NOMO-1 treated with DMSO at 0.1 percent for 48 hours (cell line): ENCODE results near the gene COL27A1.

Experiments used
- DNase-seq: peaks from one replicate; lab custom pipeline; 2025; ENCODE audit not compliant: unreplicated experiment; lab: John Stamatoyannopoulos, UW

Gene COL27A1

DNA sequence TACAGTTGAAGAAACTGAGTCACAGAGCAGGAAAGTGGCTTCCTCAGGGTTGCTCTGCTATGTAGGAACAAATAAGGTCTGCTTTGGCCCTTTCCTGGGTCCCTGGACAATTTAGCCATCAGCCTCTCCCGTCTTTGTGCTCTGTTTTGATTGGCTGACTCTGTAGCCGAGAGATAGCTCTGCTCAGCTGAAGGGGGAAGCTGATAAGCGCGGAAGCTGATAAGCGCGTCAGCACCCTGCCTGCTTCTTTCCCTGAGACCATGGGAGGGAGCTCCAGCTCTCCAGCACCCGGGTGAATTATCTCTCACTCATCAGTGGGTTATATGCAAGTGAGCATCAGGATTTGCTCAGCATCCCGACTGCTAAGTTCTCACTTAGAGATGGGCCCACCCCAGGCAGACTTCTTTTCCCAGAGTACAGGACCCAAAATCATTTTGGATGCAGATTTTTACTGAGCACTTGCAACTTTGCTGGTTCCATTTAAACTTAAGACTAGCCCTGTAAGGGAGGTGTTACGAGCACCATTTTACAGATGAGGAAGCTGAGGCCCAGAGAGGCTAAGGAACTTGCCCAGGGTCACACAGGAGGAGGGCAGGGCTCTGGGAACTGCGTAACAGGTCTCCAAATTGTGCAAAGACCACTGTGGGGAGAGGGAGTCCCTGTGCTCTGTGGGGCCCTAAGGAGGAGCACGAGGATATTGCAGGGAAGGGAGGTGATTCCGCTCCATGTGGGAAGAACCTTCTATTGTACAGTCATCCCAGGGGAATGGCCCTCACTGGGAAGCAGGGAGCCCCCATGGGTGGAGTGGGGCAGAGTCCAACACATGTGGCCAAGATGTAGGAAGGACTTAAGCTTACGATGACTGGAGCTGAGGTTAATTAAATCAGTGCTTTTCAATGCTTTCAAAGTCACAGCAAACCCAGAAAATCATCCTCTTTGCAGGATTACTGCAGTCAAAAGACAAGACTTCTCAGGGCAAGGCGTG, 83.8 kb downstream of the COL27A1 start:
- no peak for DNase-seq

GRCh38 chr9:114240216-114240615, 84.9 kb downstream of the COL27A1 start:
- DNase-seq = no peak

GRCh38 chr9:114240647-114241558, 85.6 kb downstream of the COL27A1 start:
- peak; percentile 5 for DNase-seq

GRCh38 chr9:114242837-114243236, 87.5 kb downstream of the COL27A1 start:
- no peak for DNase-seq

DNA sequence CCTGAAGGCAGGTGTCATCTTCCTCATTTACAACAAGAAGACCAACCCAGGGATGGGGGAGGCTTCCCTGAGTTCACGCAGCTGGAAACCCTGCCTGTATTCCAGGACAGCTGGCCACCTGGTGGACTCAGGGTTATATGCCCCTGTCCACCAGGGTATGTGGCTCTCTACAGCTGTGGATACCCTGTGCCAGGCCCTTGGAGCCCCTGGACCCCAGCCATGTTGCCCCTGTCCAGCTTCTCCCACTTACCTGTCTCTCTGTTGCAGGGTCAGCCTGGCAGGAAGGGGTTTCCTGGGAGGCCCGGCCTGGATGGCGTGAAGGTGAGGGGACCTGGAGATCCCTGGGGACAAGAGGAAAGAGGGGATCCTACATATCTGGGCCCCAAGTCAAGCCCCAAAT, 87.9 kb downstream of the COL27A1 start:
- DNase-seq = no peak

DNA sequence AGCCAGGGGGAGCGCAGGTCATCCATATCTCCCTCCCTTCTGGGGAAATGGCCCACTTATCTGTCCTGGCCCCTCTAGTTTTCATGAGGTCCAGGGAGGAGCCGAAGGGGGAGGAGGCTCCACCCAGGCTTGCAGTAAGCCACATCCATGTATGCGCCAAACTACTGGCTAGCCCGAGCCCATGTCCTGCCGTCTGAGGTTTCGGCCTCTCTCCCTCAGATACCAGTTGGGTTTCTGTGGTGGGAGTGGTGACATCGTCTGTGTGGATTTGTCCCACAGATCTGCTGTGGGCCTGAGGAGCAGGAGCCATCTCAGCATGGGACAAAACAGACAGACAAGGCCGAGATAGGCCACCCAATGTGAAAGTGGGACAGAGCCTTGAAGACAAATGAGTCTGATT, 89.2 kb downstream of the COL27A1 start:
- no peak for DNase-seq

- no peak for DNase-seq
Measured at GRCh38 chr9:114246558-114246957, 91.2 kb downstream of the COL27A1 start.

- DNase-seq = no peak
Measured at GRCh38 chr9:114247077-114247476, 91.7 kb downstream of the COL27A1 start.

DNA sequence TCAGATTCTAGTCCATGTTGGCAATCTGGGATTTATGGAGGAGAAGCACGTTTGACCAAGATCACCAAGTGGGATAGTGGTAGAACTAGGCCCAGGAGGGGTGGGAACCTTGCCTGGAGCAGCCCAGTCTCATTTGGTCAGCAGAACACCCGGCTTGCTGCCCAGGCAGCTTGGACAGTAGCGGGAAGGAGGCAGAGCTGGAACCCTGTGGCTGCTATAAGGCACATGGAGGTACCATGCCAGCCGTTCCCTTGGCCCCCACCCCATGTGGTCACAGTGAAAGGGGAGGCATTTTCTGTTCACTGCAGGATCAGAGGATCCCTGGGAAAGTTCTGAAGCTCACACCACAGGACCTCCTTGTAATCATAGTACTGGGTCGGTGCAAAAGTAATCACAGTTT, 92.2 kb downstream of the COL27A1 start:
- no peak for DNase-seq

GRCh38 chr9:114248299-114248707, 93.0 kb downstream of the COL27A1 start:
- no peak for DNase-seq

DNA sequence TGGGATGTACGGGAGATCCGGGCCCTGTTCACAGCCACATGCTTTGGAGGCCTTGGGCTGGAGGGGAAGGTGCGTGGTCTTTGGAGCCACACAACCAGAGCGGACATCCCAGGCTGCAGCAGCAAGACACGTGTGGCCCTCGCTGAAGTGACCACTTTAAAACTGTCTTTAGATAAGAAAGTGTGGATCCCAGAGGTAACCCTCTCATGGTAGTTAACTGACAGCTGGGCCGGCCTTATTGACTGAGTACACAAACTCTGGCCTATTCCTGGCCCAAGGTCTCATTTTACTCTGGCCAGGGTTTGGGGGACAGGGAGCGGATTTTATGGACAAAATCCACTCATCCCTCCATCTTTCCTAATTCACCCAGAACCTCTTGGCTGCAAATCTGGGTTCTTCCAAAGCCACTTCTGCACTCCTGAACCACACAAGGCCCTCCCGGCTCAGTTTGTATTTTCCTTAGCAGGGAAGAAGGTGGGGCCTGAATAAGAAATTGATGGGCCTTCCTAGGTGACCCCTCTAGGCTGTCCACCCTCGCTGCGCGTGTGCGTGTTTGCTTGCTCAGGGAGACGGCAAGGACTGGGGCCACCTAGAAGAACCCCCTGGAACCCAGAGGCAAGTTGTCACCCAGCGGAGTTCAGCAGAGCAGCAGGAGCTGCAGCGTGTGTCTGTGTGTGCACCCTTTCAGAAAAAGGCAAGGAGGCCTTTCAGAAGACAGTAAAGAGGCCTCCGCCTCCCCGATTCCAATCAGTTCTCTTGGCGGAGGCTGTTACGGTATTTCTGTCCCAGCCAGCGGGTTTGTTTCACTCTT, 94.3 kb downstream of the COL27A1 start:
- no peak for DNase-seq

DNA sequence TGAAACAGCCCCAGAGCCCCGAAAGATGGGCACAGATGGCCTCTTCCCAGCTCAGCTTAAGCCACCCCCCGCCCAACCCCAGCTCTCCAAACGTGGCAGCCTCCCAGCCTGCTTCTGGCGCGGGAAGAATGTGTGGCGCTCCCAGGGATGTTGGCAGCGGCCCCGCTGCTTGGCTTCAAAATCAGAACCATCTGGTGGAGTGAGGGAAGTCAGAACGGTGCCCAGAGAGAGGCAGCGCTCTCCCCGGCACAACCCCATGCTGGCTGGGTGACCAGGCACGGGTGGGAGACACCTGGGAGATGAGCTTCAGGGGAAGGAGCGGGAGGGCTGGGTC, 94.9 kb downstream of the COL27A1 start:
- DNase-seq = no peak

DNA sequence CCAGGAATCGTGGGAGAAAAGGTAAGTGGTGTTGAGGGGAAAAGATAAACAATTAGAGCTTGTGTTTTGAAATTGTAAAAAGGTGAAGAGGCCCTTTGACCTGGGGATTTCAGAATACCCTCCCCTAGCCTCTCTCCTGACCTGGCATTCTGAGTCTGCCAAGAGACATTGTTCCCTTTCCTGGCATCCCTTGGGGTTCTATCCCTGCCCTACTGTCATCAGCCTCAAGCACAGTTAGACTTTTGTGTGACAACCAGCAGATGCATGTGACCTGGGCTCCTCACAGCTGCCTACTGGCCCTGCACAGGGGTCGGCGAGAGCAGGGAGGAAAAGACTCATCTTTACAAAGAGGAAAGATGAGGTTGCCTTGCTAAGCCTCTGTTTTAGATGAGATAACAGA, 95.3 kb downstream of the COL27A1 start:
- no peak for DNase-seq

DNA sequence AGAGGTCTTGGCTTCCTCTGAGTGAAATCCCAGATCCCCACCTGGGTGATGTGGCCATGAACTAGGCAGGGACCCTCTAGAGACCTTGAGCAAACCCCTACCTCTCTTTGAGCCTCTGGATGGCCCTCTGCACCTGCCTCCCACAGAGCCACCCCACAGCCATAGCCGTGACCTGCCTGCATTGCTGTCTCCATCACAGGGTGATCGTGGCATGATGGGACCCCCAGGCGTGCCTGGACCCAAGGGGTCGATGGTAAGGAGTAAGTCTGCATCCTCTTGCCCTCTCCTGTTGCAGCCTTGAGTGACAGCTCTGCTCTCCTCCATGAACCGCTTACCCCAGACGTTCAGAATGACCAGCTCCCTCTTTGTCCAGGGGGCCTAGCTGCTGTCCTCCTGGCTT, 97.1 kb downstream of the COL27A1 start:
- no peak for DNase-seq

GRCh38 chr9:114256827-114257328, 101.5 kb downstream of the COL27A1 start:
- DNase-seq = no peak

DNA sequence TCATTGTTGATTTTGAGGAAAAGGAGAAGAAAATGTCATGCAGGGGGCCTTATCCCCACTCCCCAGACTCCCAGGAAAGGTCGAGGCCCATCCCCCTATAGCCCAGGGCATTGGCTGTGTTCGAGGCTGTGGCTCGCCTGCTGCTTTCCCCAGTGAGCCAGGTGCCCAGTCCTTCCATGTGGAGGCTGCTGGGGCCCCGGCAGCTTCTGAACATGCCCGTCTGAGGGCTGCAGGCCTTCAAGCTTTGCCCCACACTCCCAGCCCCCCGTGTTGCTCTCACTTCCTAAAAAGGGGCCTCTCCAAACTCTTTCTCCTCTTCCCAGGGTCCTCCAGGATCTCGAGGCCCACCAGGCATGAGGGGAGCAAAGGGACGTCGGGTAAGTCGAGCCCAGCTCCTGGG, 102.9 kb downstream of the COL27A1 start:
- no peak for DNase-seq

- no peak for DNase-seq
Measured at GRCh38 chr9:114258866-114259797, 103.8 kb downstream of the COL27A1 start.

DNA sequence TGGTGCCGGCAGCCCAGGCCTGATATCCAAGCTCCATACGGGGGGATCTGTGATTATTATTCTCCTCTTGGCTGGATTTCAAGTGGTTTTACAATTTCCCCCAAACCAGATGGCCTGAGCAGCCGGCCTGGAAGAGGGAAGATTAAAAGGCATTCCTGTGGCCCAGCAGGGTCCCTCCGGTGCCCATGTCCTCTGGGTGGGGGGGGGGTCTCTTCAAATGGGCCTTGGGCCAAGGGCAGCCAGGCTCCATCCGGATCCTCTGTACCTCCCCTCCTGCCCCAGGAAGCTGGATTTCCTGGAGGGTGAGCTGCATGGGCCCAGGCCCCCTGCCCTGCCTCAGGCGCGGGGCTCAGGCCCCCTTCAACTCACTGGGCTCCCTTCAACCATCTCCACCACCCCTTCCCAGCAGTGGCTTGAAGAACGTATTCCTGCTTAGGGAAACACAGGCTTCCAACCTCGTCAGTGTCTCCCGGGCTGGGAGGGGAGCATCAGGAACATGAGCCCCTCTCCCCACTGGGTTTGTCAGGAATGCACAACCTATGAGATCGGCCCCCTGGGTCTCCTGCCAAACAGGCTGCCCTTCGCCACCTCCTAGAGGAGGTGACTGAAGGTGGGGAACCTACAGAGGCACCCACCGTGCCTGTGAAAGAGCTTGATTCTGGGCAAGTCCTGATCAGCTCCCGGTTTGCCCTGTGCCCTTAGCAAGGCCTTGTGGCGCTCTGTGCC, 104.6 kb downstream of the COL27A1 start:
- DNase-seq = no peak

GRCh38 chr9:114261026-114261425, 105.7 kb downstream of the COL27A1 start:
- no peak for DNase-seq
